HFF-Myc (cell line): ENCODE measurements around the gene ITPRIPL1.

Experiments used
- DNase-seq: peaks from one replicate; pipeline ENCODE4 v3.0.0-alpha.2; 2011; ENCODE audit warnings: low read depth; ENCODE audit errors: extremely low read depth
- H3K4me3 ChIP-seq: replicated peaks from 2 replicates; pipeline ENCODE4 v1.5.1; 2011; ENCODE audit warnings: low read depth, mild to moderate bottlenecking, control low read depth, low read length
- TF ChIP-seq, protein P1 (sequence below): IDR thresholded peaks from 2 replicates; pipeline ENCODE4 v1.5.1; 2012; ENCODE audit warnings: mild to moderate bottlenecking, low read depth, low read length, control low read depth; ENCODE audit errors: missing control alignments

ITPRIPL1 gene

DNA sequence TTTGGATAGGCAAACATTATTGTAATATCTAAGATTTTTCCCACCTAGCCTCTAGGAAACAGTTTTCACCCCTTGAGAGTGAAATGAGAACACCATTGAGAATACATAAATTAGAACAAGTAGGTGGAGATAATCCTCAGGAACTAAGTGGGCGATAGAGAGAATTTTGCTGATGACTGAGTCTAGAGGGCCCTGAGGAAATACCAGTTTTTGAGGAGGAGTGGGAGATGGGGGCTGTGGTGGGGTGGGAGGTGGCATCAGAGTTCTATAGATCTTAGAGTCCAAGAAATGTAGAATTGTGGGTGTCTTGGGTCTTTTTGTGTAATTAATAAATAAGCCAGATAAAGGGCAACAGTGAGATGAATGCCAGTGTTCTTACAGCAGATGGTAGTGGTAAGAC lies 22.3 kb downstream of the ITPRIPL1 start:
- TF ChIP-seq, protein P1, sequence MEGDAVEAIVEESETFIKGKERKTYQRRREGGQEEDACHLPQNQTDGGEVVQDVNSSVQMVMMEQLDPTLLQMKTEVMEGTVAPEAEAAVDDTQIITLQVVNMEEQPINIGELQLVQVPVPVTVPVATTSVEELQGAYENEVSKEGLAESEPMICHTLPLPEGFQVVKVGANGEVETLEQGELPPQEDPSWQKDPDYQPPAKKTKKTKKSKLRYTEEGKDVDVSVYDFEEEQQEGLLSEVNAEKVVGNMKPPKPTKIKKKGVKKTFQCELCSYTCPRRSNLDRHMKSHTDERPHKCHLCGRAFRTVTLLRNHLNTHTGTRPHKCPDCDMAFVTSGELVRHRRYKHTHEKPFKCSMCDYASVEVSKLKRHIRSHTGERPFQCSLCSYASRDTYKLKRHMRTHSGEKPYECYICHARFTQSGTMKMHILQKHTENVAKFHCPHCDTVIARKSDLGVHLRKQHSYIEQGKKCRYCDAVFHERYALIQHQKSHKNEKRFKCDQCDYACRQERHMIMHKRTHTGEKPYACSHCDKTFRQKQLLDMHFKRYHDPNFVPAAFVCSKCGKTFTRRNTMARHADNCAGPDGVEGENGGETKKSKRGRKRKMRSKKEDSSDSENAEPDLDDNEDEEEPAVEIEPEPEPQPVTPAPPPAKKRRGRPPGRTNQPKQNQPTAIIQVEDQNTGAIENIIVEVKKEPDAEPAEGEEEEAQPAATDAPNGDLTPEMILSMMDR: no peak
- no peak for DNase-seq
- H3K4me3 ChIP-seq: no peak overlapping the region

DNA sequence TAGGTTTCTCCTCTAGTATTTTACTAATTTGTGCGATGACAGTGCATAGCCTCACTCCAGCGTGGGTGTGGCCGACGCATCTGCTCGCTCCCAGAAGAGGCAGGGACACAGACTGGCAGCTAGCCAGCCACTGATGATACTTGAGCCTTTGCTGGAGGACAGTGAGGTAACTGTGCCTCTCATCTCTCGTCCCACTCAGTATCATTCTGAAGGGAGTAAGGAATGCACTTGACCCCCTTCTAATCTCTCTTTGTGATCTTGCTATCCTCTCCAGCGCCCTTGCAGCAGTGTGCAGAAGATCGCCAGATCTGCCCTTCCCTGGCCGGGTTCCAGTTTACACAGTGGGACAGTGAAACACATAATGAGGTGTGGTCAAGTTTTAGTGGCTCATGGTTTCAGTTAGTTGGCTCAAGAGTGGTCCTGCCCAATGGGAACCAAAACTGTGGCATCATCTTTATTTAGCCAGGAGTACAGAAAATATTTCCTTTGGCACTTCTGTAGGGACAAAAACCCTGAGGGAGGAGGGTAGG lies 28.0 kb downstream of the ITPRIPL1 start:
- no peak for DNase-seq
- TF ChIP-seq, protein P1: no peak
- H3K4me3 ChIP-seq: no peak overlapping the region

DNA sequence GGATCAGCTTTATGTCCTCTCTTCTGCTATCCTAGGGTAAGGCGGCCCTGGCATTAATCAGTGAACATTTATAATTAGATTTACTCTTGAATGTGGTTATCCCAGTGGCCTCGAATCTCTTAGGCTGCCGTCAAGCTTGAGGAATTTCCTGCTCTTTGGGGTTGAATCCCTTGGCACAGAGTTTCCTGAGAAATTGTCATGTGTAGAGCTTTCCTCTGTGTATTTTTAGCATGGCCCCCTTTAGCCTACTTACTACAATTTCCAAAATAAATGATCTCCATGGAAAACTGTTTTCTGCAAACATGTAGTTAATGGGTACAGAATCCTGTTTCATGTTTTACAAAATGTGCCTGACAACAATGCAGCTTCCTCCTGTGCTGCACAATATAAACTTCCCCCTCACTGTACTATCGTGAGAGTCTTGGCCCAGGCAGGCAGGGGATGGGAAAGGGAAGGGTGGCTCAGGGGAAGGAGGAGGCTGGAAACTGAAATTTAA lies 28.5 kb downstream of the ITPRIPL1 start:
- no peak overlapping the region for H3K4me3 ChIP-seq
- DNase-seq: no peak
- TF ChIP-seq, protein P1: no peak

DNA sequence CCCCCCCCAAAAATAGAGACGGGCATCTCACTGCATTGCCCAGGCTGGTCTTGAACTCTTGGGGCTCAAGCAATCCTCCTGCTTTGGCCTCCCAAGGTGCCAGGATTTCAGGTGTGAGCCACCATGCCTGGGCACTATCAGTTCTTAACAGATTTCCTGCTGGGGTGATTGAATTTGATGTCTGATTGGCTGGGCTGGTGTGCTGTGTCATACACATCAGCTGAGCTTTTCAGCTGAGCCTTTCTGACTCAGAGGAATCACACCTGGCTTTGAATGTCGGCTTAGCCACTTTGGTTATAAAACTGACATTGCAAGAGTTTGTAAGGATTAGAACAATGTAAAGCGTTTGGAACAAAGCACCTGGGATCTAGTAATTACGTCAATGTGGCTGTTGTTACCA lies 29.4 kb downstream of the ITPRIPL1 start:
- TF ChIP-seq, protein P1: no peak
- no peak overlapping the region for H3K4me3 ChIP-seq
- DNase-seq: no peak

DNA sequence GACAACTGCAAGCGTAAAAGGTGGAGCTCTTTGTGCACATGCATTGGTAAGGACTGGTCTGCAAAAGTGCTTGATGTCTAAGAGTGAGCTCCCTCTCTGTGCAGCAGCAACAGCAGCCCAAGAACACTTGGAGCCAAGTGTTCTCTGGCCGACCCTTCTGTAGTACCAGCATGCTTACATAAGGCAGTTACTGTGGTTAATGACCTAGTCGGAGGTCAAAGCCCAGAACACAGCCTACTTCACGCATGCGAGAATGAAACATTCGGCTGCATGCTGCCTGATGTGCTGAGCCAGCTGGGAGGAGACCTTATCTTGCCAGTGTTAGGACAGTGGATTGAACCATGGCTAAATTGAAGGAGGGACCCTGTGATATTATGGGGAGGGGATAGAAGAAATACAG lies 31.8 kb downstream of the ITPRIPL1 start:
- TF ChIP-seq, protein P1: no peak
- no peak overlapping the region for H3K4me3 ChIP-seq
- no peak for DNase-seq

DNA sequence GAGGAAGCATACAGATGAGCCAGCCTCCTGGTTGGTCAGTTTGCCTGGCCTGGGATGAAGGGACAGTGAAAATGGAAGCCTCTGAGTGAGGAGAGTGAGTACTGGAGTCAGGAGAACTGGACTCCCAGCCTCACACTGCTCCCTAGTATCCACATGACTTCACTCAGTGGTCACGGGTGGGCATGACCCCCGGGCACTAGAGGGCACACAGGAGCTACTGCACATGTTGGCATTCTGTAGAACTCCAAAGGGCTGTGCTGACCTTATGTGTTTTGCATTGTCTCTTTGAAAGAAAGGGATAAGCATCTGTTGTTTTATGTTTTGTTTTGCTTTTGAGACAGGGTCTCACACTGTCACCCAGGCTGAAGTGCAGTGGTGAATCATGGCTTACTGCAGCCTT lies 34.2 kb downstream of the ITPRIPL1 start:
- TF ChIP-seq, protein P1: no peak

DNA sequence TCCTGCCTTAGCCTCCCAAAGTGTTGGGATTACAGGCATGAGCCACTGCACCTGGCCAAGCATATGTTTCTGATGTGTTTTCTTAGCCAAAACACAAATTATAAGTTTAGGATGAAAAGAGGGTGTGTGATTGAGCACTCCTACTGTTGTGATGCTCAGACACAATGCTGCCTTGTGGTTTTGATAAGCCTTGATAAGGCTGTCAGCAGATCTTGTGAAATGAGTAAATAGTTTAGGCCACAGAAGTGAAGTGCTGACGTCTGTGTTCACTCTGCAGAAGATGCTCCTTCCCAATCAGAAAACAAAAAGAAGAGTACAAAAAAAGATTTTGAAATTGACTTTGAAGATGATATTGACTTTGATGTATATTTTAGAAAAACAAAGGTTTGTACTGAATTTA lies 34.7 kb downstream of the ITPRIPL1 start:
- TF ChIP-seq, protein P1: no peak
- no peak overlapping the region for H3K4me3 ChIP-seq
- no peak for DNase-seq

More for the DNA sequence above, 34.2 kb downstream of the ITPRIPL1 start:
- no peak overlapping the region for H3K4me3 ChIP-seq
- DNase-seq: no peak
